Measurements from ENCODE around the gene KCTD16. TPM values are rescaled to one million over a fixed set of nuclear protein-coding genes. Genes with fewer than 3 reads are reported as not detected.

KCTD16 gene
- total RNA-seq, 1 experiment from 2014 or later = 0.14 TPM

GRCh38 chr5:144203750-144204596 lies 33.3 kb downstream of the KCTD16 start:
- TF ChIP-seq CTCF (IDR thresholded peaks at IDR 0.05; ENCODE audit: unreplicated experiment) = peak; percentile 77
- Mint-ChIP-seq H3K4me1 (ENCODE audit: low read depth, unreplicated experiment) (no peaks in the 10 kb centered on the region), H3K27ac (ENCODE audit: unreplicated experiment) (no peak overlapping the region), H3K4me3 (ENCODE audit: low read depth, unreplicated experiment) (peak overlapping the region; percentile 38), H3K27me3 (ENCODE audit: unreplicated experiment) (peaks cover 84% of the 10 kb centered on the region), H3K9me3 (ENCODE audit: low read depth, unreplicated experiment) (no peaks in the 10 kb centered on the region), H3K36me3 (ENCODE audit: insufficient read depth, unreplicated experiment) (no peaks in the 10 kb centered on the region)
- peak; percentile 56 for DNase-seq
- intact Hi-C loops (cut with micrococcal nuclease; ENCODE audit: unreplicated experiment) = loop anchor here (1.0 to 10.0 kb wide), 10 partner anchors 263 to 1926 kb away; no protein-coding TSS in a partner anchor
- BruUV-seq (replicated peaks) = no TSS peak
- CTCF ChIA-PET = interaction anchor here (0.6 to 2.0 kb wide), 11 partner anchors 10 to 1684 kb away, joined by 3 to 9 read pairs (median 3); no protein-coding TSS in a partner anchor

GRCh38 chr5:144205141-144205551 lies 34.5 kb downstream of the KCTD16 start:
- no peak overlapping the region for H3K27ac Mint-ChIP-seq (ENCODE audit: unreplicated experiment)
- peak; percentile 22 for DNase-seq
- CTCF ChIA-PET = interaction anchor here (2.0 kb wide), 1 partner anchor 11 kb away, joined by 8 read pairs; no protein-coding TSS in a partner anchor
- peaks cover 85% of the 10 kb centered on the region for H3K27me3 Mint-ChIP-seq (ENCODE audit: unreplicated experiment)
- H3K36me3 Mint-ChIP-seq (ENCODE audit: insufficient read depth, unreplicated experiment) = no peaks in the 10 kb centered on the region
- H3K9me3 Mint-ChIP-seq (ENCODE audit: low read depth, unreplicated experiment) = no peaks in the 10 kb centered on the region
- no peak for TF ChIP-seq CTCF (IDR thresholded peaks at IDR 0.05; ENCODE audit: unreplicated experiment)
- intact Hi-C loops (cut with micrococcal nuclease; ENCODE audit: unreplicated experiment) = loop anchor here (1.0 to 10.0 kb wide), 5 partner anchors 185 to 1620 kb away; no protein-coding TSS in a partner anchor
- H3K4me3 Mint-ChIP-seq (ENCODE audit: low read depth, unreplicated experiment) = peak overlapping the region; percentile 38
- BruUV-seq (replicated peaks) = no TSS peak
- H3K4me1 Mint-ChIP-seq (ENCODE audit: low read depth, unreplicated experiment) = no peaks in the 10 kb centered on the region

GRCh38 chr5:144206141-144206540 lies 35.5 kb downstream of the KCTD16 start:
- Mint-ChIP-seq H3K27me3 (ENCODE audit: unreplicated experiment) (peaks cover 82% of the 10 kb centered on the region), H3K4me3 (ENCODE audit: low read depth, unreplicated experiment) (no peak overlapping the region), H3K4me1 (ENCODE audit: low read depth, unreplicated experiment) (no peaks in the 10 kb centered on the region), H3K9me3 (ENCODE audit: low read depth, unreplicated experiment) (no peaks in the 10 kb centered on the region), H3K36me3 (ENCODE audit: insufficient read depth, unreplicated experiment) (no peaks in the 10 kb centered on the region), H3K27ac (ENCODE audit: unreplicated experiment) (no peak overlapping the region)
- CTCF ChIA-PET = interaction anchor here (0.8 kb wide), 1 partner anchor 141 kb away, joined by 3 read pairs; no protein-coding TSS in a partner anchor
- DNase-seq = no peak
- intact Hi-C loops (cut with micrococcal nuclease; ENCODE audit: unreplicated experiment) = loop anchor here (10.0 kb wide), 2 partner anchors 1259 to 1509 kb away; no protein-coding TSS in a partner anchor
- BruUV-seq (replicated peaks) = no TSS peak
- no peak for TF ChIP-seq CTCF (IDR thresholded peaks at IDR 0.05; ENCODE audit: unreplicated experiment)

GRCh38 chr5:144207875-144208444 lies 37.3 kb downstream of the KCTD16 start:
- no TSS peak for BruUV-seq (replicated peaks)
- no peaks in the 10 kb centered on the region for H3K4me1 Mint-ChIP-seq (ENCODE audit: low read depth, unreplicated experiment)
- no peak overlapping the region for H3K4me3 Mint-ChIP-seq (ENCODE audit: low read depth, unreplicated experiment)
- no peaks in the 10 kb centered on the region for H3K36me3 Mint-ChIP-seq (ENCODE audit: insufficient read depth, unreplicated experiment)
- peaks cover 80% of the 10 kb centered on the region for H3K27me3 Mint-ChIP-seq (ENCODE audit: unreplicated experiment)
- CTCF ChIA-PET = no interaction called here
- no peaks in the 10 kb centered on the region for H3K9me3 Mint-ChIP-seq (ENCODE audit: low read depth, unreplicated experiment)
- no peak for DNase-seq
- no peak overlapping the region for H3K27ac Mint-ChIP-seq (ENCODE audit: unreplicated experiment)
- intact Hi-C loops (cut with micrococcal nuclease; ENCODE audit: unreplicated experiment) = loop anchor here (10.0 kb wide), 2 partner anchors 1257 to 1507 kb away; no protein-coding TSS in a partner anchor
- no peak for TF ChIP-seq CTCF (IDR thresholded peaks at IDR 0.05; ENCODE audit: unreplicated experiment)

All from Calu3 (cell line).